Testis (tissue), 2 donors: Measurements from ENCODE around the gene PARD6B.

Source experiments
- POLR2A ChIP-seq: fragments of 450-650 bp; IDR thresholded peaks from one replicate; pipeline ENCODE4 v1.6.1; 2017; ENCODE audit warnings: antibody characterized with exemption, mild to moderate bottlenecking, moderate library complexity
- TF ChIP-seq, protein P1 (sequence below), 3 experiments: fragments of 450-650 bp in 2 of 3; fragments of 200-600 bp in 1 of 3; sonication (generic) in 1 of 3; IDR thresholded peaks; one replicate each; pipeline ENCODE4 v1.5.1; 2016 to 2019; ENCODE audit warnings: antibody characterized with exemption in 3 of 3, mild to moderate bottlenecking in 2 of 3, moderate library complexity in 1 of 3

DNA sequence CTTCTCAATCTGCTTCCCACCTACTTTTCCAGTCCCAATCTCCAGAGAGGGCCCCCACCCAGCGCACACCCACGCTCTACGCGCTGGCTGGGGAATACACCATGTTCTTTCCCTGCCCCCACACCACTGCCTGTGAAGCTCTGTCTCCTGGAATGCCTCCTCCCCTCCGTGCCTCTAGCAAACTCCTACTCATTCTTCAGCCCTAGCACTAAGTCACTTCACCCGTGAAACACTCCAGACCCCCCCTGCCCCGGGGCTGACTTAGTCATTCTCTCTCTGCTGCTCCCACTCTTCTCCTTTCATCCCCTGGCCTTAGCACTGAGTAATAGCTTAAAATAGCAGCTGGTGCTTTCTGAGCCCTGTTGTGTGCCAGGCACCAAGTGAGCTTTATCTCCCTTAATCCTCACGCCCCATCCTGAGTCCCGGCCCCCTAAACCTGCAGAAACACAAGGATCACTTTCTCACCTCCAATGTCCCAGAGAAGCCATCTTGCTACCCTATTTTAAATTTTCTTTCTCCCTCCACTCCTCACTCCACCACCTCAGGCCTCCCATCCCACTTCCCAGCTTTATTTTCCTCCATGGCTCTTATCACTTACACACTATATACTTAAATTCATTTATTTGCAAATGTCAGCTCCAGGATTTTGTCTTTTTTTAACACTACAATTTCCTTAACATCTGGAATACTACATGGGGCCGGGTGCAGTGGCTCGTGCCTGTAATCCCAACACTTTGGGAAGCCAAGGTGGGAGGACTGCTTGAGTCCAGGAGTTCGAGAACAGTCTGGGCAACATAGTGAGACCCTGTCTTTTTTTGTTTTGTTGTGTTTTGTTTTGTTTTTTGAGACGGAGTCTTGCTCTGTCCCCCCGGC, 6.3 kb upstream of the PARD6B start:
- TF ChIP-seq, protein P1, sequence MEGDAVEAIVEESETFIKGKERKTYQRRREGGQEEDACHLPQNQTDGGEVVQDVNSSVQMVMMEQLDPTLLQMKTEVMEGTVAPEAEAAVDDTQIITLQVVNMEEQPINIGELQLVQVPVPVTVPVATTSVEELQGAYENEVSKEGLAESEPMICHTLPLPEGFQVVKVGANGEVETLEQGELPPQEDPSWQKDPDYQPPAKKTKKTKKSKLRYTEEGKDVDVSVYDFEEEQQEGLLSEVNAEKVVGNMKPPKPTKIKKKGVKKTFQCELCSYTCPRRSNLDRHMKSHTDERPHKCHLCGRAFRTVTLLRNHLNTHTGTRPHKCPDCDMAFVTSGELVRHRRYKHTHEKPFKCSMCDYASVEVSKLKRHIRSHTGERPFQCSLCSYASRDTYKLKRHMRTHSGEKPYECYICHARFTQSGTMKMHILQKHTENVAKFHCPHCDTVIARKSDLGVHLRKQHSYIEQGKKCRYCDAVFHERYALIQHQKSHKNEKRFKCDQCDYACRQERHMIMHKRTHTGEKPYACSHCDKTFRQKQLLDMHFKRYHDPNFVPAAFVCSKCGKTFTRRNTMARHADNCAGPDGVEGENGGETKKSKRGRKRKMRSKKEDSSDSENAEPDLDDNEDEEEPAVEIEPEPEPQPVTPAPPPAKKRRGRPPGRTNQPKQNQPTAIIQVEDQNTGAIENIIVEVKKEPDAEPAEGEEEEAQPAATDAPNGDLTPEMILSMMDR (IDR thresholded peaks at IDR 0.05), result no peak
- TF ChIP-seq POLR2A, result no peak
